Osteoblast (primary cell): ENCODE measurements around the gene KRTAP10-7. TPM values are rescaled to one million over a fixed set of nuclear protein-coding genes. Genes with fewer than 3 reads are reported as not detected.

ENCODE experiments used
- DNase-seq: peaks from one replicate; pipeline ENCODE4 v3.0.0; 2011; ENCODE audit warnings: low spot score, mixed read lengths; ENCODE audit not compliant: insufficient read length; ENCODE audit errors: missing footprints
- H2AFZ ChIP-seq: 2 replicates; pipeline ENCODE4 v1.6.0; 2011; ENCODE audit warnings: mild to moderate bottlenecking, low read length
- H3K27ac ChIP-seq: 2 replicates; pipeline ENCODE4 v1.5.1; 2011; ENCODE audit warnings: mild to moderate bottlenecking, low read depth, low read length, moderate library complexity
- H3K27me3 ChIP-seq: 2 replicates; pipeline ENCODE4 v1.6.0; 2012; ENCODE audit warnings: mild to moderate bottlenecking, control low read depth, inconsistent platforms, low read length, moderate library complexity; ENCODE audit not compliant: insufficient read depth
- H3K36me3 ChIP-seq: 2 replicates; pipeline ENCODE4 v1.5.1; 2011; ENCODE audit warnings: mild to moderate bottlenecking, low read length, control low read depth, moderate library complexity; ENCODE audit not compliant: insufficient read depth
- H3K4me1 ChIP-seq: 2 replicates; pipeline ENCODE4 v1.5.1; 2011; ENCODE audit warnings: mild to moderate bottlenecking, low read length, control low read depth, moderate library complexity; ENCODE audit not compliant: insufficient read depth
- H3K4me2 ChIP-seq: 2 replicates; pipeline ENCODE4 v1.6.0; 2011; ENCODE audit warnings: mild to moderate bottlenecking, low read length; ENCODE audit not compliant: insufficient read depth
- H3K4me3 ChIP-seq: fragments of 200-600 bp; sonication (generic); 3 replicates; pipeline ENCODE4 v1.5.1; 2012; ENCODE audit warnings: mild to moderate bottlenecking, low read length, inconsistent platforms; ENCODE audit not compliant: insufficient read depth
- H3K79me2 ChIP-seq: 2 replicates; pipeline ENCODE4 v1.6.0; 2012; ENCODE audit warnings: mild to moderate bottlenecking, low read length, control low read depth, inconsistent platforms; ENCODE audit not compliant: insufficient read depth
- H3K9me3 ChIP-seq: 2 replicates; pipeline ENCODE4 v1.5.1; 2011; ENCODE audit warnings: low read depth, low read length, control low read depth
- H4K20me1 ChIP-seq: 2 replicates; pipeline ENCODE4 v1.6.0; 2012; ENCODE audit warnings: mild to moderate bottlenecking, low read length, control low read depth; ENCODE audit not compliant: insufficient read depth
- CTCF ChIP-seq: IDR thresholded peaks from 2 replicates; pipeline ENCODE4 v1.5.1; 2011; ENCODE audit warnings: mild to moderate bottlenecking, low read depth, low read length, moderate library complexity; ENCODE audit errors: extremely low read depth
- total RNA-seq: library from RNA; depleted of rRNA; stranded (reverse); fragments of >200 nt; gene quantifications from 2 replicates; pipeline ENCODE4 v1.2.3, GENCODE V29; 2012

Gene KRTAP10-7
- total RNA-seq, 1 donor = not detected

- DNase-seq = no peak
- no peaks in the 10 kb centered on the region for H3K79me2 ChIP-seq
- no peak within 1 kb of the TSS for H3K27ac ChIP-seq
- H3K36me3 ChIP-seq = no peaks in the 10 kb centered on the region
- TF ChIP-seq CTCF = no peak
- H3K27me3 ChIP-seq = peaks cover 9% of the 10 kb centered on the region
- no peaks in the 10 kb centered on the region for H4K20me1 ChIP-seq
- no peak within 1 kb of the TSS for H3K4me2 ChIP-seq
- H3K9me3 ChIP-seq = no peaks in the 10 kb centered on the region
- no peaks in the 10 kb centered on the region for H3K4me1 ChIP-seq
- H3K4me3 ChIP-seq = no peak within 1 kb of the TSS
- H2AFZ ChIP-seq = no peak within 1 kb of the TSS
Observed at GRCh38 chr21:44558695-44559094, 41.7 kb upstream of the KRTAP10-7 start, which contains the start of gene KRTAP10-3. TSS of gene KRTAP10-3 (minus strand) at chr21:44558795. CDS start at chr21:44558715, 80 bp downstream.

GRCh38 chr21:44564099-44564498, 36.3 kb upstream of the KRTAP10-7 start:
- no peaks in the 10 kb centered on the region for H3K79me2 ChIP-seq
- no peaks in the 10 kb centered on the region for H3K27me3 ChIP-seq
- H4K20me1 ChIP-seq = no peaks in the 10 kb centered on the region
- no peak overlapping the region for H3K4me3 ChIP-seq
- H3K4me2 ChIP-seq = no peak overlapping the region
- H3K36me3 ChIP-seq = no peaks in the 10 kb centered on the region
- no peaks in the 10 kb centered on the region for H3K4me1 ChIP-seq
- no peaks in the 10 kb centered on the region for H3K9me3 ChIP-seq
- no peak overlapping the region for H3K27ac ChIP-seq
- H2AFZ ChIP-seq = no peak overlapping the region
- TF ChIP-seq CTCF = no peak
- DNase-seq = no peak

GRCh38 chr21:44564886-44565598, 35.4 kb upstream of the KRTAP10-7 start:
- Histone ChIP-seq H3K27ac (no peak overlapping the region), H3K4me3 (no peak overlapping the region), H4K20me1 (no peaks in the 10 kb centered on the region), H2AFZ (no peak overlapping the region), H3K36me3 (no peaks in the 10 kb centered on the region), H3K9me3 (no peaks in the 10 kb centered on the region), H3K79me2 (no peaks in the 10 kb centered on the region), H3K4me2 (no peak overlapping the region), H3K27me3 (no peaks in the 10 kb centered on the region), H3K4me1 (no peaks in the 10 kb centered on the region)
- no peak for DNase-seq
- TF ChIP-seq CTCF = no peak

- H3K4me3 ChIP-seq = no peak overlapping the region
- no peaks in the 10 kb centered on the region for H3K4me1 ChIP-seq
- peaks cover 2% of the 10 kb centered on the region for H3K9me3 ChIP-seq
- H2AFZ ChIP-seq = no peak overlapping the region
- TF ChIP-seq CTCF = no peak
- no peak overlapping the region for H3K27ac ChIP-seq
- H4K20me1 ChIP-seq = no peaks in the 10 kb centered on the region
- H3K27me3 ChIP-seq = peaks cover 4% of the 10 kb centered on the region
- H3K36me3 ChIP-seq = no peaks in the 10 kb centered on the region
- H3K79me2 ChIP-seq = no peaks in the 10 kb centered on the region
- H3K4me2 ChIP-seq = no peak overlapping the region
- DNase-seq = no peak
Observed at GRCh38 chr21:44566403-44566802, 34.0 kb upstream of the KRTAP10-7 start.
